CD4-positive, alpha-beta memory T cell (primary cell): ENCODE measurements around the gene THOP1. TPM values are rescaled to one million over a fixed set of nuclear protein-coding genes. Genes with fewer than 3 reads are reported as not detected.

Experiments used
- CTCF ChIA-PET: fragments of 350-600 bp; sonication (Branson Sonifier 250); formaldehyde crosslinking; loops from one replicate; lab custom pipeline; 2021; ENCODE audit warnings: inconsistent platforms; ENCODE audit not compliant: partially characterized antibody; lab: Charles Lee
- POLR2A ChIA-PET: fragments of 350-600 bp; sonication (Branson Sonifier 250); formaldehyde crosslinking; loops from one replicate; lab custom pipeline; 2021; ENCODE audit not compliant: partially characterized antibody; lab: Charles Lee
- DNase-seq, 5 donors: peaks; one replicate each; pipeline versions ENCODE4 v3.0.0 to v3.0.0-alpha.2; 2020 to 2022; ENCODE audit warnings: mixed read lengths in 1 of 5
- H3K27ac ChIP-seq: one replicate; pipeline ENCODE4 v1.7.0; 2013; ENCODE audit warnings: low read depth, low read length
- H3K27me3 ChIP-seq: 2 replicates; pipeline ENCODE4 v1.7.0; 2013; ENCODE audit warnings: mild to moderate bottlenecking, low read length, moderate library complexity; ENCODE audit not compliant: insufficient read depth
- H3K36me3 ChIP-seq: 2 replicates; pipeline ENCODE4 v1.7.0; 2013; ENCODE audit warnings: mild to moderate bottlenecking, low read length, moderate library complexity; ENCODE audit not compliant: insufficient read depth
- H3K4me1 ChIP-seq: 2 replicates; pipeline ENCODE4 v1.7.0; 2013; ENCODE audit warnings: mild to moderate bottlenecking, low read length, moderate library complexity; ENCODE audit not compliant: insufficient read depth
- H3K4me3 ChIP-seq, 2 donors: one replicate each; pipeline ENCODE4 v1.7.0; 2013; ENCODE audit warnings: low read length in 2 of 2, mild to moderate bottlenecking in 1 of 2
- H3K9me3 ChIP-seq, 2 donors: one replicate each; pipeline ENCODE4 v1.7.0; 2013; ENCODE audit warnings: low read length in 2 of 2, control low read depth in 1 of 2; ENCODE audit not compliant: control insufficient read depth in 1 of 2
- H3K27ac Mint-ChIP-seq, 7 donors: one replicate each; pipeline ENCODE4 v1.8.0; 2020 to 2021; ENCODE audit warnings: mixed read lengths in 7 of 7, mild to moderate bottlenecking in 6 of 7, inconsistent platforms in 3 of 7, moderate library complexity in 3 of 7
- H3K27me3 Mint-ChIP-seq, 2 donors: one replicate each; pipeline ENCODE4 v1.8.0; 2020 to 2021; ENCODE audit warnings: mixed read lengths in 2 of 2
- H3K36me3 Mint-ChIP-seq, 2 donors: one replicate each; pipeline ENCODE4 v1.8.0; 2020 to 2021; ENCODE audit warnings: mixed read lengths in 2 of 2, inconsistent platforms in 1 of 2, mild to moderate bottlenecking in 1 of 2
- H3K4me1 Mint-ChIP-seq, 4 donors: one replicate each; pipeline ENCODE4 v1.8.0; 2020 to 2021; ENCODE audit warnings: mixed read lengths in 4 of 4, mild to moderate bottlenecking in 1 of 4
- H3K4me3 Mint-ChIP-seq, 8 donors: one replicate each; pipeline ENCODE4 v1.8.0; 2020 to 2021; ENCODE audit warnings: mixed read lengths in 8 of 8, mild to moderate bottlenecking in 7 of 8, moderate library complexity in 6 of 8, inconsistent platforms in 3 of 8
- H3K9me3 Mint-ChIP-seq, 8 donors: one replicate each; pipeline ENCODE4 v1.8.0; 2020 to 2021; ENCODE audit warnings: mixed read lengths in 8 of 8, mild to moderate bottlenecking in 5 of 8, inconsistent platforms in 3 of 8, moderate library complexity in 1 of 8
- intact Hi-C: fragments of 100-400 bp; cut with micrococcal nuclease; formaldehyde crosslinking; loops from one replicate; pipeline ENCODE4 v1.15.1; 2023
- polyA plus RNA-seq, 2 donors: library from polyadenylated mRNA; unstranded; fragments of 300-500 nt; fragmentation: Illumina TruSeq; gene quantifications; one replicate each; pipeline ENCODE4 v1.2.3, GENCODE V29; 2021
- total RNA-seq, 2 experiments: library from RNA; stranded (reverse); gene quantifications; one replicate each; pipeline ENCODE4 v1.2.3, GENCODE V29; 2021

Gene THOP1
- total and polyA plus RNA-seq, 4 experiments from 2014 or later = 21.6 to 31.9 (median 25.8) TPM

GRCh38 chr19:2762783-2763496, 22.4 kb upstream of the THOP1 start:
- Histone ChIP-seq H3K27me3 (no peaks in the 10 kb centered on the region), H3K36me3 (peaks cover 21% of the 10 kb centered on the region), H3K4me3 (no peak overlapping the region), H3K9me3 (no peaks in the 10 kb centered on the region), H3K4me1 (peaks cover 5% of the 10 kb centered on the region), H3K27ac (no peak overlapping the region)
- ChIA-PET POLR2A (no interaction called here), CTCF (no interaction called here)
- peaks cover 21 to 38% of the 10 kb centered on the region in 2 donors for H3K36me3 Mint-ChIP-seq
- H3K4me1 Mint-ChIP-seq = peaks cover 0 to 10% (median 3%) of the 10 kb centered on the region in 4 donors
- no peak overlapping the region for H3K27ac Mint-ChIP-seq
- intact Hi-C loops = no loop called here
- no peak for DNase-seq
- no peak overlapping the region for H3K4me3 Mint-ChIP-seq
- no peaks in the 10 kb centered on the region for H3K9me3 Mint-ChIP-seq
- H3K27me3 Mint-ChIP-seq = no peaks in the 10 kb centered on the region

- DNase-seq = no peak
- Histone ChIP-seq H3K4me3 (no peak overlapping the region), H3K36me3 (peaks cover 24% of the 10 kb centered on the region), H3K27ac (no peak overlapping the region), H3K27me3 (no peaks in the 10 kb centered on the region), H3K9me3 (no peaks in the 10 kb centered on the region), H3K4me1 (peaks cover 5% of the 10 kb centered on the region)
- ChIA-PET CTCF (interaction anchor here (1.3 kb wide), 1 partner anchor 12 kb away, joined by 3 read pairs; no protein-coding TSS in a partner anchor), POLR2A (no interaction called here)
- Mint-ChIP-seq H3K9me3 (no peaks in the 10 kb centered on the region), H3K36me3 (peaks cover 19 to 38% of the 10 kb centered on the region in 2 donors), H3K27ac (no peak overlapping the region), H3K4me3 (no peak overlapping the region), H3K4me1 (peaks cover 0 to 9% (median 3%) of the 10 kb centered on the region in 4 donors), H3K27me3 (no peaks in the 10 kb centered on the region)
- intact Hi-C loops = no loop called here
Observed at GRCh38 chr19:2763687-2764086, 21.6 kb upstream of the THOP1 start.

GRCh38 chr19:2764945-2765344, 20.4 kb upstream of the THOP1 start:
- H3K27me3 Mint-ChIP-seq = no peaks in the 10 kb centered on the region
- no peak for DNase-seq
- Histone ChIP-seq H3K4me1 (no peaks in the 10 kb centered on the region), H3K9me3 (no peaks in the 10 kb centered on the region), H3K4me3 (no peak overlapping the region), H3K36me3 (peaks cover 24% of the 10 kb centered on the region), H3K27ac (no peak overlapping the region), H3K27me3 (no peaks in the 10 kb centered on the region)
- H3K27ac Mint-ChIP-seq = no peak overlapping the region
- peaks cover 11 to 31% of the 10 kb centered on the region in 2 donors for H3K36me3 Mint-ChIP-seq
- intact Hi-C loops = no loop called here
- ChIA-PET POLR2A (no interaction called here), CTCF (no interaction called here)
- no peaks in the 10 kb centered on the region for H3K9me3 Mint-ChIP-seq
- H3K4me1 Mint-ChIP-seq = peaks cover 0 to 3% (median 0%) of the 10 kb centered on the region in 4 donors
- H3K4me3 Mint-ChIP-seq = no peak overlapping the region

- Histone ChIP-seq H3K9me3 (no peaks in the 10 kb centered on the region), H3K36me3 (peaks cover 24% of the 10 kb centered on the region), H3K27me3 (no peaks in the 10 kb centered on the region), H3K4me3 (no peak overlapping the region), H3K27ac (no peak overlapping the region), H3K4me1 (no peaks in the 10 kb centered on the region)
- no peaks in the 10 kb centered on the region for H3K9me3 Mint-ChIP-seq
- H3K27ac Mint-ChIP-seq = no peak overlapping the region
- ChIA-PET POLR2A (no interaction called here), CTCF (no interaction called here)
- H3K36me3 Mint-ChIP-seq = peaks cover 11 to 28% of the 10 kb centered on the region in 2 donors
- DNase-seq = no peak
- intact Hi-C loops = no loop called here
- no peak overlapping the region for H3K4me3 Mint-ChIP-seq
- H3K4me1 Mint-ChIP-seq = peaks cover 0 to 3% (median 0%) of the 10 kb centered on the region in 4 donors
- H3K27me3 Mint-ChIP-seq = no peaks in the 10 kb centered on the region
Observed at GRCh38 chr19:2765376-2765775, 19.9 kb upstream of the THOP1 start.

- H3K27me3 ChIP-seq = no peaks in the 10 kb centered on the region
- no peaks in the 10 kb centered on the region for H3K9me3 ChIP-seq
- no peak for DNase-seq
- H3K4me1 ChIP-seq = no peaks in the 10 kb centered on the region
- H3K36me3 Mint-ChIP-seq = peaks cover 10 to 21% of the 10 kb centered on the region in 2 donors
- peaks cover 27% of the 10 kb centered on the region for H3K36me3 ChIP-seq
- peak overlapping the region in 1 of 7 donors; percentile 69 for H3K27ac Mint-ChIP-seq
- no peak overlapping the region for H3K27ac ChIP-seq
- H3K4me3 Mint-ChIP-seq = no peak overlapping the region
- no peaks in the 10 kb centered on the region for H3K9me3 Mint-ChIP-seq
- H3K27me3 Mint-ChIP-seq = no peaks in the 10 kb centered on the region
- H3K4me1 Mint-ChIP-seq = peaks cover 0 to 3% (median 0%) of the 10 kb centered on the region in 4 donors
- CTCF ChIA-PET = interaction anchor here (1.2 kb wide), 1 partner anchor 17 kb away, joined by 5 read pairs; no protein-coding TSS in a partner anchor
- intact Hi-C loops = no loop called here
- H3K4me3 ChIP-seq = no peak overlapping the region
- POLR2A ChIA-PET = no interaction called here
Observed at GRCh38 chr19:2766594-2767372, 18.5 kb upstream of the THOP1 start.

- Histone ChIP-seq H3K27me3 (no peaks in the 10 kb centered on the region), H3K36me3 (peaks cover 27% of the 10 kb centered on the region), H3K9me3 (no peaks in the 10 kb centered on the region), H3K4me3 (no peak overlapping the region), H3K27ac (no peak overlapping the region), H3K4me1 (no peaks in the 10 kb centered on the region)
- H3K4me1 Mint-ChIP-seq = peaks cover 2 to 11% (median 5%) of the 10 kb centered on the region in 4 donors
- CTCF ChIA-PET = no interaction called here
- H3K36me3 Mint-ChIP-seq = peaks cover 7 to 16% of the 10 kb centered on the region in 2 donors
- H3K27ac Mint-ChIP-seq = no peak overlapping the region
- intact Hi-C loops = no loop called here
- no peaks in the 10 kb centered on the region for H3K9me3 Mint-ChIP-seq
- no peaks in the 10 kb centered on the region for H3K27me3 Mint-ChIP-seq
- POLR2A ChIA-PET = interaction anchor here (1.5 kb wide), 1 partner anchor 15 kb away, joined by 5 read pairs; the partner anchor contains the start of gene SGTA
- H3K4me3 Mint-ChIP-seq = no peak overlapping the region
- no peak for DNase-seq
Observed at GRCh38 chr19:2767688-2768087, 17.6 kb upstream of the THOP1 start.
